Measurements from ENCODE around the gene LSMEM2. TPM values are rescaled to one million over a fixed set of nuclear protein-coding genes. Genes with fewer than 3 reads are reported as not detected.

LSMEM2 gene
- total RNA-seq, 6 donors from 2014 or later = 0.14 to 0.59 TPM; not detected in 4

- TF ChIP-seq POLR2A (IDR thresholded peaks at IDR 0.05) (peak in 1 of 4 donors; percentile 53), EP300 (IDR thresholded peaks at IDR 0.05) (peak; percentile 35 to 93 (median 75)), CTCF (IDR thresholded peaks at IDR 0.05) (no peak), POLR2AphosphoS5 (IDR thresholded peaks at IDR 0.05) (peak; percentile 84 to 92)
- DNase-seq (peak in 1 of 2 donors; percentile 86), ATAC-seq (ENCODE audit: low FRiP score in 2 of 2) (peak; percentile 64 to 72)
- Histone ChIP-seq H3K4me3 (no peak overlapping the region), H3K9me3 (peaks cover 0 to 7% (median 0%) of the 10 kb centered on the region in 4 donors), H3K4me1 (peaks cover 77 to 99% (median 96%) of the 10 kb centered on the region in 4 donors), H3K36me3 (peaks cover 19 to 86% (median 66%) of the 10 kb centered on the region in 4 donors), H3K27me3 (no peaks in the 10 kb centered on the region), H3K27ac (peak overlapping the region; percentile 91 to 98 (median 95))
- WGBS, 2 donors = 62 to 63% methylated on average over 7 to 8 of the region's 8 CpGs
Observed at GRCh38 chr3:50254577-50255250, 24.2 kb upstream of the LSMEM2 start.

- ATAC-seq (ENCODE audit: low FRiP score in 2 of 2) (no peak), DNase-seq (no peak)
- Histone ChIP-seq H3K4me1 (peaks cover 73 to 98% (median 94%) of the 10 kb centered on the region in 4 donors), H3K27me3 (no peaks in the 10 kb centered on the region), H3K27ac (peak overlapping the region; percentile 91 to 98 (median 95)), H3K4me3 (no peak overlapping the region), H3K36me3 (peaks cover 19 to 84% (median 66%) of the 10 kb centered on the region in 4 donors), H3K9me3 (peaks cover 0 to 7% (median 0%) of the 10 kb centered on the region in 4 donors)
- 75 to 89% methylated on average over 9 of the region's 9 CpGs for WGBS, 2 donors
- no peak for TF ChIP-seq CTCF (IDR thresholded peaks at IDR 0.05)
- TF ChIP-seq POLR2A (IDR thresholded peaks at IDR 0.05) = no peak
- no peak for TF ChIP-seq EP300 (IDR thresholded peaks at IDR 0.05)
- no peak for TF ChIP-seq POLR2AphosphoS5 (IDR thresholded peaks at IDR 0.05)
Observed at GRCh38 chr3:50255251-50255615, 23.7 kb upstream of the LSMEM2 start.

- TF ChIP-seq EP300 (IDR thresholded peaks at IDR 0.05) = no peak
- TF ChIP-seq POLR2AphosphoS5 (IDR thresholded peaks at IDR 0.05) = no peak
- no peak for TF ChIP-seq POLR2A (IDR thresholded peaks at IDR 0.05)
- peak in 5 of 6 experiments; percentile 30 to 51 (median 42) for TF ChIP-seq CTCF (IDR thresholded peaks at IDR 0.05)
- no peaks in the 10 kb centered on the region for H3K27me3 ChIP-seq
- H3K27ac ChIP-seq = peak overlapping the region; percentile 94 to 98 (median 96)
- ATAC-seq (ENCODE audit: low FRiP score in 2 of 2) (no peak), DNase-seq (no peak)
- 89% methylated on average over 17 to 20 of the region's 20 CpGs for WGBS, 2 donors
- H3K9me3 ChIP-seq = peaks cover 0 to 7% (median 0%) of the 10 kb centered on the region in 4 donors
- no peak overlapping the region for H3K4me3 ChIP-seq
- peaks cover 71 to 95% (median 91%) of the 10 kb centered on the region in 4 donors for H3K4me1 ChIP-seq
- H3K36me3 ChIP-seq = peaks cover 19 to 69% (median 59%) of the 10 kb centered on the region in 4 donors
Observed at GRCh38 chr3:50256978-50257890, 21.7 kb upstream of the LSMEM2 start.

- H3K36me3 ChIP-seq = peaks cover 16 to 60% (median 50%) of the 10 kb centered on the region in 4 donors
- ATAC-seq (ENCODE audit: low FRiP score in 2 of 2) = no peak
- H3K4me3 ChIP-seq = no peak overlapping the region
- 71 to 74% methylated on average over 13 to 17 of the region's 17 CpGs for WGBS, 2 donors
- H3K9me3 ChIP-seq = peaks cover 0 to 7% (median 0%) of the 10 kb centered on the region in 4 donors
- no peaks in the 10 kb centered on the region for H3K27me3 ChIP-seq
- H3K4me1 ChIP-seq = peaks cover 65 to 86% (median 82%) of the 10 kb centered on the region in 4 donors
- TF ChIP-seq CTCF (IDR thresholded peaks at IDR 0.05) = no peak
- peak; percentile 21 to 49 for TF ChIP-seq POLR2AphosphoS5 (IDR thresholded peaks at IDR 0.05)
- no peak for TF ChIP-seq POLR2A (IDR thresholded peaks at IDR 0.05)
- TF ChIP-seq EP300 (IDR thresholded peaks at IDR 0.05) = peak in 1 of 4 donors; percentile 27
- DNase-seq = no peak
- H3K27ac ChIP-seq = peak overlapping the region; percentile 94 to 98 (median 96)
Observed at GRCh38 chr3:50258029-50258680, 20.7 kb upstream of the LSMEM2 start.
